PC-3 (cell line): ENCODE data around the gene RAB8A. TPM values are rescaled to one million over a fixed set of nuclear protein-coding genes. Genes with fewer than 3 reads are reported as not detected.

Experiments used
- ATAC-seq: fragments of 200-7000 bp; cut with Tn5 transposase; 2 replicates; pipeline ENCODE4 v1.9.1; 2020; ENCODE audit warnings: mild to moderate bottlenecking, moderate library complexity
- BruUV-seq: library from RNA; stranded (reverse); fragments of 400-500 nt; replicated peaks from 2 replicates; lab custom pipeline; 2021; lab: Mats Ljungman, UMichigan
- CTCF ChIA-PET: fragments of 300-600 bp; sonication (Branson Sonifier 250); formaldehyde crosslinking; loops from one replicate; lab custom pipeline; 2022; ENCODE audit warnings: antibody characterized with exemption; lab: Charles Lee
- POLR2A ChIA-PET: fragments of 300-600 bp; sonication (Branson Sonifier 250); formaldehyde crosslinking; loops from one replicate; lab custom pipeline; 2022; ENCODE audit warnings: antibody characterized with exemption; ENCODE audit not compliant: unreplicated experiment; lab: Charles Lee
- DNase-seq: peaks from one replicate; pipeline ENCODE4 v3.0.0-alpha.2; 2015
- H2AFZ ChIP-seq: fragments of 300-600 bp; sonication (generic); 2 replicates; pipeline ENCODE4 v1.6.0; 2016; ENCODE audit warnings: antibody characterized with exemption, low read length
- H3F3A ChIP-seq: fragments of 300-600 bp; sonication (generic); one replicate; pipeline ENCODE4 v1.6.0; 2017; ENCODE audit warnings: antibody characterized with exemption, low read length, control low read depth, mild to moderate bottlenecking; ENCODE audit not compliant: unreplicated experiment
- H3K27ac ChIP-seq: fragments of 300-600 bp; sonication (generic); 2 replicates; pipeline ENCODE4 v1.5.1; 2016; ENCODE audit warnings: mild to moderate bottlenecking, low read length
- H3K27me3 ChIP-seq: fragments of 300-600 bp; sonication (generic); 2 replicates; pipeline ENCODE4 v1.6.1; 2016; ENCODE audit warnings: low read length, mixed read lengths
- H3K36me3 ChIP-seq: fragments of 300-600 bp; sonication (generic); 2 replicates; pipeline ENCODE4 v1.6.1; 2016; ENCODE audit warnings: low read depth, mixed run types, low read length, mixed read lengths
- H3K4me1 ChIP-seq: fragments of 300-600 bp; sonication (generic); 2 replicates; pipeline ENCODE4 v1.5.1; 2016; ENCODE audit warnings: low read length; ENCODE audit not compliant: insufficient read depth
- H3K4me2 ChIP-seq: fragments of 300-600 bp; sonication (generic); 2 replicates; pipeline ENCODE4 v1.6.0; 2016; ENCODE audit warnings: low read length
- H3K4me3 ChIP-seq: fragments of 300-600 bp; sonication (generic); 2 replicates; pipeline ENCODE4 v1.5.1; 2016; ENCODE audit warnings: mild to moderate bottlenecking, low read length, mixed read lengths
- H3K79me2 ChIP-seq: fragments of 300-600 bp; sonication (generic); 2 replicates; pipeline ENCODE4 v1.6.1; 2017; ENCODE audit warnings: low read length, mixed read lengths
- H3K9ac ChIP-seq: fragments of 300-600 bp; sonication (generic); 2 replicates; pipeline ENCODE4 v1.6.0; 2016; ENCODE audit warnings: mild to moderate bottlenecking, low read length
- H3K9me2 ChIP-seq: fragments of 300-600 bp; sonication (generic); replicated peaks from 2 replicates; pipeline ENCODE4 v1.6.1; 2016; ENCODE audit warnings: mixed run types, low read length, mixed read lengths
- H3K9me3 ChIP-seq: fragments of 300-600 bp; sonication (generic); 2 replicates; pipeline ENCODE4 v1.6.1; 2016; ENCODE audit warnings: low read length, mixed read lengths
- H4K20me1 ChIP-seq: fragments of 300-600 bp; sonication (generic); 2 replicates; pipeline ENCODE4 v1.6.1; 2016; ENCODE audit warnings: low read length, mixed read lengths
- EZH2 ChIP-seq: fragments of 300-600 bp; sonication (generic); IDR thresholded peaks from one replicate; pipeline ENCODE4 v1.6.1; 2017; ENCODE audit warnings: antibody characterized with exemption, mild to moderate bottlenecking, low read length; ENCODE audit not compliant: unreplicated experiment
- EZH2phosphoT487 ChIP-seq: fragments of 300-600 bp; sonication (generic); IDR thresholded peaks from 2 replicates; pipeline ENCODE4 v1.6.1; 2018; ENCODE audit warnings: mild to moderate bottlenecking, antibody characterized with exemption, low read length, borderline replicate concordance
- intact Hi-C: fragments of 100-400 bp; cut with micrococcal nuclease; formaldehyde crosslinking; loops from 2 replicates; pipeline ENCODE4 v1.9.0; 2023
- total RNA-seq: library from RNA; depleted of rRNA; stranded (reverse); fragments of >200 nt; gene quantifications from 2 replicates; pipeline ENCODE4 v1.2.3, GENCODE V29; 2014
- TF ChIP-seq, protein P1 (sequence below): fragments of 300-600 bp; sonication (generic); conservative IDR thresholded peaks from 2 replicates; pipeline ENCODE4 v1.5.1; 2017; ENCODE audit warnings: antibody characterized with exemption, low read depth, mild to moderate bottlenecking, low read length

RAB8A gene
- total RNA-seq, 1 experiment from 2014 or later = 94.5 TPM

GRCh38 chr19:16125737-16126495 lies 14.2 kb downstream of the RAB8A start:
- CTCF ChIA-PET = interaction anchor here (0.5 kb wide), 1 partner anchor 50 kb away, joined by 3 read pairs; the partner anchor contains the start of gene TPM4
- Histone ChIP-seq H3K9me2 (no peaks in the 10 kb centered on the region), H3K4me1 (no peaks in the 10 kb centered on the region), H3K4me2 (no peak overlapping the region), H3K27me3 (no peaks in the 10 kb centered on the region), H3K9me3 (no peaks in the 10 kb centered on the region), H3K36me3 (peaks cover 72% of the 10 kb centered on the region), H3K9ac (no peak overlapping the region), H3K79me2 (no peaks in the 10 kb centered on the region), H2AFZ (no peak overlapping the region), H3K27ac (no peak overlapping the region), H3K4me3 (no peak overlapping the region), H3F3A (no peaks in the 10 kb centered on the region), H4K20me1 (no peaks in the 10 kb centered on the region)
- DNase-seq (no peak), ATAC-seq (no peak)
- TF ChIP-seq, protein P1, sequence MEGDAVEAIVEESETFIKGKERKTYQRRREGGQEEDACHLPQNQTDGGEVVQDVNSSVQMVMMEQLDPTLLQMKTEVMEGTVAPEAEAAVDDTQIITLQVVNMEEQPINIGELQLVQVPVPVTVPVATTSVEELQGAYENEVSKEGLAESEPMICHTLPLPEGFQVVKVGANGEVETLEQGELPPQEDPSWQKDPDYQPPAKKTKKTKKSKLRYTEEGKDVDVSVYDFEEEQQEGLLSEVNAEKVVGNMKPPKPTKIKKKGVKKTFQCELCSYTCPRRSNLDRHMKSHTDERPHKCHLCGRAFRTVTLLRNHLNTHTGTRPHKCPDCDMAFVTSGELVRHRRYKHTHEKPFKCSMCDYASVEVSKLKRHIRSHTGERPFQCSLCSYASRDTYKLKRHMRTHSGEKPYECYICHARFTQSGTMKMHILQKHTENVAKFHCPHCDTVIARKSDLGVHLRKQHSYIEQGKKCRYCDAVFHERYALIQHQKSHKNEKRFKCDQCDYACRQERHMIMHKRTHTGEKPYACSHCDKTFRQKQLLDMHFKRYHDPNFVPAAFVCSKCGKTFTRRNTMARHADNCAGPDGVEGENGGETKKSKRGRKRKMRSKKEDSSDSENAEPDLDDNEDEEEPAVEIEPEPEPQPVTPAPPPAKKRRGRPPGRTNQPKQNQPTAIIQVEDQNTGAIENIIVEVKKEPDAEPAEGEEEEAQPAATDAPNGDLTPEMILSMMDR = no peak
- no peak for TF ChIP-seq EZH2
- TF ChIP-seq EZH2phosphoT487 = no peak
- intact Hi-C loops = no loop called here
- no TSS peak for BruUV-seq
- POLR2A ChIA-PET = no interaction called here

DNA sequence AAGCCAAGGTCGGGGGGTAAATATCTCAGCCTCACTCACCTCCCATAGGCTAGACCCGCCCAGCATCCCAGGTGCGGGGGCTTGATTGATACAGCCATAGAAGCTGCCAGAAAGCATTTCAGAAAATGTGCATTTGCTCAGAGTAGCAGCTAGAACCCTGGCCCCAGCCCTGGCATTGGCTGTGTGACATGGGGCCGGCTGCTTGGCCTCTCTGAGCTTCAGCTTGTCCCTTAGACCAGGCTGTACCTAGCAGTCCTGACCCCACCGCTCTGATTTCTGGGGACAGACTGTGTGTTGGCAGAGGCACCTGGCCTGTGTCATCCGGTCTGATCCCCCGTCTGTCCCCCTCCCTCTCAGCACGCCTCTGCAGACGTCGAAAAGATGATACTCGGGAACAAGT lies 15.4 kb downstream of the RAB8A start:
- ATAC-seq = no peak
- BruUV-seq = no TSS peak
- TF ChIP-seq, protein P1 = no peak
- no peak for TF ChIP-seq EZH2
- Histone ChIP-seq H3K79me2 (no peaks in the 10 kb centered on the region), H4K20me1 (no peaks in the 10 kb centered on the region), H3K27me3 (no peaks in the 10 kb centered on the region), H2AFZ (no peak overlapping the region), H3K4me1 (no peaks in the 10 kb centered on the region), H3K9me3 (no peaks in the 10 kb centered on the region), H3K9me2 (no peaks in the 10 kb centered on the region), H3K9ac (no peak overlapping the region), H3K4me2 (no peak overlapping the region), H3K36me3 (peaks cover 73% of the 10 kb centered on the region), H3F3A (no peaks in the 10 kb centered on the region), H3K4me3 (no peak overlapping the region), H3K27ac (no peak overlapping the region)
- POLR2A ChIA-PET = no interaction called here
- intact Hi-C loops = no loop called here
- CTCF ChIA-PET = no interaction called here
- DNase-seq = no peak

- Histone ChIP-seq H3F3A (no peaks in the 10 kb centered on the region), H3K9me2 (no peaks in the 10 kb centered on the region), H3K27ac (no peak overlapping the region), H3K4me3 (no peak overlapping the region), H3K4me1 (no peaks in the 10 kb centered on the region), H3K4me2 (no peak overlapping the region), H3K79me2 (no peaks in the 10 kb centered on the region), H3K36me3 (peaks cover 77% of the 10 kb centered on the region), H4K20me1 (no peaks in the 10 kb centered on the region), H3K9me3 (no peaks in the 10 kb centered on the region), H3K27me3 (no peaks in the 10 kb centered on the region), H2AFZ (no peak overlapping the region), H3K9ac (no peak overlapping the region)
- CTCF ChIA-PET = no interaction called here
- intact Hi-C loops = no loop called here
- POLR2A ChIA-PET = interaction anchor here (0.6 kb wide), 1 partner anchor 67 kb away, joined by 3 read pairs; no protein-coding TSS in a partner anchor
- no peak for TF ChIP-seq EZH2
- TF ChIP-seq, protein P1 = no peak
- TF ChIP-seq EZH2phosphoT487 = no peak
- no TSS peak for BruUV-seq
- ATAC-seq (no peak), DNase-seq (no peak)
These were observed 16.2 kb downstream of the RAB8A start for GRCh38 chr19:16127776-16128371.
